ENCODE data around the gene AMACR.

DNA sequence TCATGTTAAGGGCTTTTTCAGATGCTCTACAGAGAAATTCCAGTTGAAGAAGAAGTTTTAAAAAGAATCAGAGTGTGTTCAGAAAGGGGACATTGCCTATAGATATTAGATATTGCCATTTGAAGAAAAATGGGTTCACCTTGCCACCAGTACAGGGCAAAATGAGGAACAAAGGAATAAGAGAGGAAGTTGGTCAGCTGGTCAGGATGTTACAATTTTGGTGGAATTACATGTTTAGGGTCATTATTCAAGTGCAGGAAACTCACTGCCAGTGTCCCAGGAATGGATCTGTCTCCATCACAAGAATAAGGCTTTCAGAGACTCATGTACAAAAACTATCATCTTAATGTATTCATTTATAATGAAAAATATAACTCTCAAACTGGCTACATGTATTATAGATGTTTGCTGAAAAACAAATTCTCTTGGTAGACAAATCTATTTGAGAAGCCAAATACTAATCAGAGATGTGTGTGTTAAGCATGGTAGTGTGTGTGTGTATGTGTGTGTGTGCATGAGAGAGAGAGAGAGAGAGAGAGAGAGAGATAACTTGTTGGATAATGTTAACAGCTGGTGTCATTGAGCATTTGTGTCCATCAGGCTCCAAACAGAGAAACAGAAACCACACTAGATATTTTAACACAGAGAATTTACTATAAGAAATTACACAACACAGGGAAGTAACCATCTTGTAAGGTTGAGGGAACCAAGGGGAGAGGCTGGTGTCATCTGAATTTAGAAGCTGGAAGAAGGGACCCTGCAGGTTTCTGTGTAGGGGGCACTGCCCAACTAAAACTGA lies 40.1 kb upstream of the AMACR start:
- TF ChIP-seq, protein P1, sequence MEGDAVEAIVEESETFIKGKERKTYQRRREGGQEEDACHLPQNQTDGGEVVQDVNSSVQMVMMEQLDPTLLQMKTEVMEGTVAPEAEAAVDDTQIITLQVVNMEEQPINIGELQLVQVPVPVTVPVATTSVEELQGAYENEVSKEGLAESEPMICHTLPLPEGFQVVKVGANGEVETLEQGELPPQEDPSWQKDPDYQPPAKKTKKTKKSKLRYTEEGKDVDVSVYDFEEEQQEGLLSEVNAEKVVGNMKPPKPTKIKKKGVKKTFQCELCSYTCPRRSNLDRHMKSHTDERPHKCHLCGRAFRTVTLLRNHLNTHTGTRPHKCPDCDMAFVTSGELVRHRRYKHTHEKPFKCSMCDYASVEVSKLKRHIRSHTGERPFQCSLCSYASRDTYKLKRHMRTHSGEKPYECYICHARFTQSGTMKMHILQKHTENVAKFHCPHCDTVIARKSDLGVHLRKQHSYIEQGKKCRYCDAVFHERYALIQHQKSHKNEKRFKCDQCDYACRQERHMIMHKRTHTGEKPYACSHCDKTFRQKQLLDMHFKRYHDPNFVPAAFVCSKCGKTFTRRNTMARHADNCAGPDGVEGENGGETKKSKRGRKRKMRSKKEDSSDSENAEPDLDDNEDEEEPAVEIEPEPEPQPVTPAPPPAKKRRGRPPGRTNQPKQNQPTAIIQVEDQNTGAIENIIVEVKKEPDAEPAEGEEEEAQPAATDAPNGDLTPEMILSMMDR (IDR thresholded peaks at IDR 0.05): no peak
- no peak for TF ChIP-seq ZFX (IDR thresholded peaks at IDR 0.05; ENCODE audit: borderline replicate concordance)

Data from 22Rv1 (cell line).